Esophagus muscularis mucosa (tissue), 4 donors: ENCODE data around the gene ASPSCR1. TPM values are rescaled to one million over a fixed set of nuclear protein-coding genes. Genes with fewer than 3 reads are reported as not detected.

Experiments
- DNase-seq: peaks from one replicate; pipeline ENCODE4 v3.0.0-alpha.2; 2017; ENCODE audit errors: extremely low spot score
- H3K27ac ChIP-seq, 4 donors: fragments of 200-600 bp; sonication (generic); replicated peaks in 1 of 4; 1 replicate in 3 of 4; 2 replicates in 1 of 4; pipeline ENCODE4 v1.5.1; 2016 to 2019; ENCODE audit warnings: mild to moderate bottlenecking in 1 of 4
- H3K27me3 ChIP-seq, 4 donors: fragments of 200-600 bp; sonication (generic); one replicate each; pipeline versions ENCODE4 v1.5.1 to v1.6.0; 2016 to 2019
- H3K36me3 ChIP-seq, 4 donors: fragments of 200-600 bp; sonication (generic); one replicate each; pipeline ENCODE4 v1.5.1; 2016 to 2019
- H3K4me1 ChIP-seq, 4 donors: fragments of 200-600 bp; sonication (generic); one replicate each; pipeline ENCODE4 v1.5.1; 2016 to 2019
- H3K4me3 ChIP-seq, 4 donors: fragments of 200-600 bp; sonication (generic); 1 replicate in 2 of 4; 2 replicates in 2 of 4; pipeline ENCODE4 v1.5.1; 2016 to 2019; ENCODE audit warnings: mild to moderate bottlenecking in 4 of 4, moderate library complexity in 1 of 4
- H3K9me3 ChIP-seq, 4 donors: fragments of 200-600 bp; sonication (generic); 1 replicate in 3 of 4; 2 replicates in 1 of 4; pipeline ENCODE4 v1.5.1; 2016 to 2019
- EP300 ChIP-seq: sonication (generic); formaldehyde crosslinking; IDR thresholded peaks from one replicate; pipeline ENCODE4 v1.6.1; 2017; ENCODE audit warnings: antibody characterized with exemption
- POLR2A ChIP-seq: fragments of 450-650 bp; IDR thresholded peaks from one replicate; pipeline ENCODE4 v1.6.1; 2017; ENCODE audit warnings: antibody characterized with exemption, moderate library complexity, mild to moderate bottlenecking, low read depth
- POLR2AphosphoS5 ChIP-seq, 2 donors: sonication (generic); formaldehyde crosslinking; IDR thresholded peaks; one replicate each; pipeline ENCODE4 v1.6.1; 2017; ENCODE audit warnings: antibody characterized with exemption in 2 of 2
- WGBS: methylation state at CpG from one replicate; pipeline ENCODE4 v1.1.5; 2018; 5-methylcytosine and 5-hydroxymethylcytosine counted together
- intact Hi-C: fragments of 100-400 bp; cut with DNase I; formaldehyde crosslinking; loops from one replicate; pipeline ENCODE4 v1.15.1; 2023
- total RNA-seq, 4 donors: library from RNA; depleted of rRNA; stranded (reverse); fragments of >200 nt; gene quantifications; one replicate each; pipeline versions ENCODE4 v1.1.0 to v1.2.1, GENCODE V29; 2016
- TF ChIP-seq, protein P1 (sequence below), 3 experiments: fragments of 200-600 bp in 2 of 3; fragments of 450-650 bp in 1 of 3; sonication (generic) in 2 of 3; IDR thresholded peaks; one replicate each; pipeline ENCODE4 v1.5.1; 2017 to 2019; ENCODE audit warnings: antibody characterized with exemption in 3 of 3, mild to moderate bottlenecking in 2 of 3, moderate library complexity in 1 of 3

The ASPSCR1 gene
- total RNA-seq, 4 donors from 2014 or later, result 15.9 to 18.4 (median 17.3) TPM

- peaks cover 3 to 40% (median 26%) of the 10 kb centered on the region in 4 donors for H3K36me3 ChIP-seq
- TF ChIP-seq, protein P1, sequence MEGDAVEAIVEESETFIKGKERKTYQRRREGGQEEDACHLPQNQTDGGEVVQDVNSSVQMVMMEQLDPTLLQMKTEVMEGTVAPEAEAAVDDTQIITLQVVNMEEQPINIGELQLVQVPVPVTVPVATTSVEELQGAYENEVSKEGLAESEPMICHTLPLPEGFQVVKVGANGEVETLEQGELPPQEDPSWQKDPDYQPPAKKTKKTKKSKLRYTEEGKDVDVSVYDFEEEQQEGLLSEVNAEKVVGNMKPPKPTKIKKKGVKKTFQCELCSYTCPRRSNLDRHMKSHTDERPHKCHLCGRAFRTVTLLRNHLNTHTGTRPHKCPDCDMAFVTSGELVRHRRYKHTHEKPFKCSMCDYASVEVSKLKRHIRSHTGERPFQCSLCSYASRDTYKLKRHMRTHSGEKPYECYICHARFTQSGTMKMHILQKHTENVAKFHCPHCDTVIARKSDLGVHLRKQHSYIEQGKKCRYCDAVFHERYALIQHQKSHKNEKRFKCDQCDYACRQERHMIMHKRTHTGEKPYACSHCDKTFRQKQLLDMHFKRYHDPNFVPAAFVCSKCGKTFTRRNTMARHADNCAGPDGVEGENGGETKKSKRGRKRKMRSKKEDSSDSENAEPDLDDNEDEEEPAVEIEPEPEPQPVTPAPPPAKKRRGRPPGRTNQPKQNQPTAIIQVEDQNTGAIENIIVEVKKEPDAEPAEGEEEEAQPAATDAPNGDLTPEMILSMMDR (IDR thresholded peaks at IDR 0.05), result no peak
- TF ChIP-seq POLR2A (no peak), POLR2AphosphoS5 (IDR thresholded peaks at IDR 0.05) (no peak), EP300 (no peak)
- no peak for DNase-seq
These were observed 38.8 kb downstream of the ASPSCR1 start for GRCh38 chr17:82016061-82016874.

DNA sequence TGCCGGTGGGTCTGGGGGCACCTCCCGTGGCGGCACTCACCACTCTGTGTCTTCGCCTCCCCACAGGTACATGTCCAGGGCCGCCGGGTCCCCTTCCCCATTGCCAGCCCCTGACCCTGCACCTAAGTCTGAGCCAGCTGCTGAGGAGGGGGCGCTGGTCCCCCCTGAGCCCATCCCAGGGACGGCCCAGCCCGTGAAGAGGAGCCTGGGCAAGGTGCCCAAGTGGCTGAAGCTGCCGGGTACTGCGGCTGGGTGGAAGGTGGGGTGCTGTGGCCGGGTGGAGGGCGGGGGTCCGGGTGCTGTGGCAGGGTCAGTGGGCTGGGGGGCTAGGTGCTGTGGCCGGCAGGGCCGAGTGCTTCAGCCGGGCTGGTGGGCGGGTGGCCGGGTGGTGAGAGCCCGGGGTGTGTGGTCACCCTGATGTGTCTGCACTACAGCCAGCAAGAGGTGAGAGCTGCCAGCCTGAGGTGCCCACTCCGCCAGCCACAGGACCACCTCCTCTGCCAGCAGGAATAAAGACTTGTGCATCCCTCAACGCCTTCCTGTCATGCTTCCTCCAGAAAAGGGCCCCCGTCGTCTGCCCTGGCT, 39.5 kb downstream of the ASPSCR1 start:
- Histone ChIP-seq H3K9me3 (no peaks in the 10 kb centered on the region), H3K27ac (no peak overlapping the region), H3K36me3 (peaks cover 3 to 33% (median 23%) of the 10 kb centered on the region in 4 donors), H3K27me3 (no peaks in the 10 kb centered on the region), H3K4me3 (no peak overlapping the region), H3K4me1 (peaks cover 21 to 26% (median 21%) of the 10 kb centered on the region in 4 donors)
- no peak for DNase-seq
- intact Hi-C loops, result no loop called here
- TF ChIP-seq EP300 (no peak), POLR2AphosphoS5 (IDR thresholded peaks at IDR 0.05) (no peak), POLR2A (no peak)
- TF ChIP-seq, protein P1 (IDR thresholded peaks at IDR 0.05), result no peak
- 95% methylated on average over 4 of the region's 24 CpGs for WGBS

More at GRCh38 chr17:82016061-82016874, 38.8 kb downstream of the ASPSCR1 start:
- Histone ChIP-seq H3K27ac (no peak overlapping the region), H3K4me3 (no peak overlapping the region), H3K27me3 (no peaks in the 10 kb centered on the region), H3K4me1 (peaks cover 14 to 19% (median 14%) of the 10 kb centered on the region in 4 donors), H3K9me3 (no peaks in the 10 kb centered on the region)
- 94% methylated on average over 6 of the region's 28 CpGs for WGBS
- intact Hi-C loops, result no loop called here

DNA sequence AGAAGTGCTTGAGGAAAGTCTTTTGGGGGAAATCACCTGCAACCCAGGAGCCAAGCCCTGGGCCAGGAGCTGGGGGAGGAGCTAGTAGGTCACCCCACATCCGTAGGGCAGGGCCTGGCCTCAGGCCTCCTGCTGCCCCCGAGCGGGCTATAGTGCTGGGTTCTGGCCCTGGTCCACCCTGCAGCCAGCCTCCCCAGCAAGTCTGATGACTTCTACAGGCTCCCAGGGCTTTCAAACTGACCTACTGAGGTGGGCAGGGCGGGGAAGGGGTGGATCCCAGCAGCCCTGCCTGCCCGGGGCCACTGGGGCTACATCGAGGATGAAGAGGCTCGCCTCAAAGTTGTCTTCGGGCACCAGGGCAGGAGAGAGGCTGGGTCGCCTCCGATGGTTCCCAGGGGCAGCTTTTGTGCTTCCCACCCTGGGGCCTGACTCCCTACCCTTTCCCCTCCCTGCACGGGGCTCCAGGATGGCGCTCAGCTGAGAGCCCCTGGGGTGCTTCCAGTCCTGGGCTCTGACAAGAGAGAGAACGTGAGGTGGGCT, 40.3 kb downstream of the ASPSCR1 start:
- no peaks in the 10 kb centered on the region for H3K27me3 ChIP-seq
- peaks cover 3 to 26% (median 19%) of the 10 kb centered on the region in 4 donors for H3K36me3 ChIP-seq
- no peak overlapping the region for H3K27ac ChIP-seq
- H3K4me1 ChIP-seq, result peaks cover 21 to 31% (median 26%) of the 10 kb centered on the region in 4 donors
- no peaks in the 10 kb centered on the region for H3K9me3 ChIP-seq
- H3K4me3 ChIP-seq, result no peak overlapping the region
- intact Hi-C loops, result no loop called here
- WGBS, result 100% methylated on average over 2 of the region's 13 CpGs
- DNase-seq, result no peak
- TF ChIP-seq POLR2A (no peak), EP300 (no peak), POLR2AphosphoS5 (IDR thresholded peaks at IDR 0.05) (no peak)
- TF ChIP-seq, protein P1 (IDR thresholded peaks at IDR 0.05), result no peak

DNA sequence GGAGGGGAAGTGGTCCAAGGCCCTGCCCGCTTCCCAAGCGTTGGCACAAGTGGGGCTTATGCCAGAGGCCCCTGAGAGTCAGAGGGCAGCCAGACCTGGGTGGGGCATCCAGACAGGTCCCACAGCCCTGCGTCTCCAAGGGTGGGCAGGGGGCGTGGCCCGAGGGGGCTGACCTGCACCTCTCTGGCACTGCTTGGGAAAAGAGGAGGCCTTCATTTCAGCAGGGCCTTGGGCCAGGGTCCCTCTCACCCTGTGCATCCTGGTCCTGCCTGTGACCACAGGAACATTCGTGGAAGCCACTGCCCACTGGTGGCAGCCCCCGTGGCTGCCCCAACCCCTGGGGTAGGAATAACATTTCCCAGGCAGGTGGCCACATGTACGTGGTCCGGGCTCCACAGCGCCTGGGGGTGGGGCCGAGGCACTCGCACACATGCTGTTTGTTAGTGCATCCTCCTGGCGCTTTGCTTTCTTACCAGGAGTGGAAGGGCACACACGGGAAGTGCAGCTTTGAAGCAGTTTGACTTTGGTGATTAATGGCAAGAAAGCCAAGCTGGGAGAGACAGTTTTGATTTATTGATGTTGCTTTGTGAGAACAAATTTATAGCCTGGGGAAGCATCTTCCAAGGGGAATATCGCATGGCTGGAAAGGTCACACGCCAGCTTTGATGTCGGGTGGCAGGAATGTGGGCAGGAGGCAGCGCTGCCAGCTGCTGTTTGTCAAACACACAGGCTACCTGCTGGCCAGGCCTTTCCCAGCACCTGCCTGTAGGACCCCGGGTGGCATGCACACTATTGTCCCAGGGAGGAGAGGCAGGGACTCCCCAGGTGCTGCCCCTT, 40.9 kb downstream of the ASPSCR1 start:
- H3K4me1 ChIP-seq, result peaks cover 17 to 33% (median 26%) of the 10 kb centered on the region in 4 donors
- H3K27ac ChIP-seq, result no peak overlapping the region
- H3K36me3 ChIP-seq, result peaks cover 3 to 25% (median 18%) of the 10 kb centered on the region in 4 donors
- 66% methylated on average over 14 of the region's 19 CpGs for WGBS
- no peak overlapping the region for H3K4me3 ChIP-seq
- no peak for DNase-seq
- H3K9me3 ChIP-seq, result no peaks in the 10 kb centered on the region
- intact Hi-C loops, result no loop called here
- H3K27me3 ChIP-seq, result no peaks in the 10 kb centered on the region
- TF ChIP-seq POLR2AphosphoS5 (IDR thresholded peaks at IDR 0.05), result no peak
- TF ChIP-seq, protein P1 (IDR thresholded peaks at IDR 0.05), result no peak
